GM23338 (cell line): ENCODE measurements around the gene SESN3.

Experiments
- CTCF ChIP-seq, 2 experiments: fragments of 200-600 bp in 1 of 2; sonication (generic) in 1 of 2; conservative IDR thresholded peaks; 2 replicates each; pipeline versions ENCODE4 v1.5.1 to v1.6.1; 2016 to 2017; ENCODE audit warnings: antibody characterized with exemption in 2 of 2, low read depth in 2 of 2, mild to moderate bottlenecking in 2 of 2, moderate library complexity in 1 of 2
- POLR2AphosphoS5 ChIP-seq: IDR thresholded peaks from 2 replicates; pipeline ENCODE4 v1.6.1; 2016; ENCODE audit warnings: antibody characterized with exemption, low read depth
- ZNF331 ChIP-seq: fragments of 250-450 bp; sonication (Bioruptor Pico); IDR thresholded peaks from 2 replicates; pipeline ENCODE4 v1.5.0; 2020; ENCODE audit warnings: low read depth, mild to moderate bottlenecking, moderate library complexity
- TF ChIP-seq, protein P1 (sequence below): IDR thresholded peaks from one replicate; pipeline ENCODE4 v1.6.1; 2018; ENCODE audit warnings: antibody characterized with exemption; ENCODE audit not compliant: unreplicated experiment

DNA sequence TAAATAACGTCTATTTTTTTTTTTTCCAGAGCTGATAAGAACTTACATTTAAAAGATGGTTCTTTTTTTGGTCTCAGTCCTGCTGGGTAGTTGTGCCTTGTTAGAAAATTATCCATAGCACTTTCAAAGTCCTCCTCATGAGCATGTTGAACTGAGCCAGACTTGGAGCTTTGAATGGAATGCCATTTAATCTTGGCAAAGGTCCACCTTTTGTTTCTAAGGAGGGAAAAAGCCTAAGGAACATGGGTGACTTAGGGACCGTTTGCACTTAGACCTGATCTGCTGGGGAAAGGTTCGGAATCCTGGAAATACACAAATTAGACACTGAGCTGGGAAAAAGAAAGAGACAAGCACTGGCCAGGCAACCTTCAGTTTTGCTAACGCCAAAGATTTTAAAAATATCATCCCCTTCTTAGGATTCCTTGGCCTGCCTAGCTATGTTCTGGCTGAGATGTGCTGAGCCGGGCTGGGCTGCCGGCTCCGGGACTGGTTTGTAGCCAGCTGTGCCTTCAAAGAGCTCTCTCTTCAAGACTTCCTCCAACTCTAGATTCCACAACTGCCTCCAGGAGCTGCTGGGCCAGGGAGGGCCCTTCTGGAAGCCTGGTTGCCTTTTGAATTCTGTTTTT lies 74.0 kb downstream of the SESN3 start:
- no peak for TF ChIP-seq POLR2AphosphoS5
- no peak for TF ChIP-seq ZNF331 (CRISPR knock-in tag)
- TF ChIP-seq CTCF (conservative IDR thresholded peaks at IDR 0.05; ENCODE audit: low read depth in 2 of 2), result no peak
- TF ChIP-seq, protein P1, sequence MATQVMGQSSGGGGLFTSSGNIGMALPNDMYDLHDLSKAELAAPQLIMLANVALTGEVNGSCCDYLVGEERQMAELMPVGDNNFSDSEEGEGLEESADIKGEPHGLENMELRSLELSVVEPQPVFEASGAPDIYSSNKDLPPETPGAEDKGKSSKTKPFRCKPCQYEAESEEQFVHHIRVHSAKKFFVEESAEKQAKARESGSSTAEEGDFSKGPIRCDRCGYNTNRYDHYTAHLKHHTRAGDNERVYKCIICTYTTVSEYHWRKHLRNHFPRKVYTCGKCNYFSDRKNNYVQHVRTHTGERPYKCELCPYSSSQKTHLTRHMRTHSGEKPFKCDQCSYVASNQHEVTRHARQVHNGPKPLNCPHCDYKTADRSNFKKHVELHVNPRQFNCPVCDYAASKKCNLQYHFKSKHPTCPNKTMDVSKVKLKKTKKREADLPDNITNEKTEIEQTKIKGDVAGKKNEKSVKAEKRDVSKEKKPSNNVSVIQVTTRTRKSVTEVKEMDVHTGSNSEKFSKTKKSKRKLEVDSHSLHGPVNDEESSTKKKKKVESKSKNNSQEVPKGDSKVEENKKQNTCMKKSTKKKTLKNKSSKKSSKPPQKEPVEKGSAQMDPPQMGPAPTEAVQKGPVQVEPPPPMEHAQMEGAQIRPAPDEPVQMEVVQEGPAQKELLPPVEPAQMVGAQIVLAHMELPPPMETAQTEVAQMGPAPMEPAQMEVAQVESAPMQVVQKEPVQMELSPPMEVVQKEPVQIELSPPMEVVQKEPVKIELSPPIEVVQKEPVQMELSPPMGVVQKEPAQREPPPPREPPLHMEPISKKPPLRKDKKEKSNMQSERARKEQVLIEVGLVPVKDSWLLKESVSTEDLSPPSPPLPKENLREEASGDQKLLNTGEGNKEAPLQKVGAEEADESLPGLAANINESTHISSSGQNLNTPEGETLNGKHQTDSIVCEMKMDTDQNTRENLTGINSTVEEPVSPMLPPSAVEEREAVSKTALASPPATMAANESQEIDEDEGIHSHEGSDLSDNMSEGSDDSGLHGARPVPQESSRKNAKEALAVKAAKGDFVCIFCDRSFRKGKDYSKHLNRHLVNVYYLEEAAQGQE, result no peak
